C4-2B (cell line): ENCODE data around the gene MAP7D2.

ENCODE experiments used
- CTCF ChIP-seq: fragments of 450-650 bp; conservative IDR thresholded peaks from 2 replicates; pipeline ENCODE4 v1.5.1; 2017; ENCODE audit warnings: mild to moderate bottlenecking
- ZFX ChIP-seq: fragments of 450-650 bp; IDR thresholded peaks from 2 replicates; pipeline ENCODE4 v1.6.1; 2017

- no peak for TF ChIP-seq CTCF
- TF ChIP-seq ZFX: no peak
Measured at GRCh38 chrX:20159797-20160385, 43.2 kb upstream of the MAP7D2 start.
